DMS79 (cell line): ENCODE measurements around the gene INPP5F.
A peak's percentile ranks its signal among the peaks of the same experiment; 100 is the strongest.
"Not testable (repeated sequence)": the region's sequence is repeated elsewhere in the genome, so short reads cannot be mapped to it uniquely, and the experiment has no call there.

Experiments used
- DNase-seq: peaks from one replicate; lab custom pipeline; 2025; lab: John Stamatoyannopoulos, UW

Gene INPP5F

GRCh38 chr10:119778776-119779445, 53.1 kb downstream of the INPP5F start:
- no peak for DNase-seq

GRCh38 chr10:119780879-119781480, 55.1 kb downstream of the INPP5F start:
- DNase-seq = no peak

- DNase-seq = no peak
Measured at GRCh38 chr10:119781498-119781897, 55.6 kb downstream of the INPP5F start.

GRCh38 chr10:119782981-119783664, 57.3 kb downstream of the INPP5F start:
- no peak for DNase-seq

GRCh38 chr10:119783665-119784027, 57.8 kb downstream of the INPP5F start:
- DNase-seq = no peak

- DNase-seq = no peak
Measured at GRCh38 chr10:119784340-119785067, 58.7 kb downstream of the INPP5F start.

GRCh38 chr10:119786117-119786769, 60.4 kb downstream of the INPP5F start:
- no peak for DNase-seq

GRCh38 chr10:119795101-119795500, 69.3 kb downstream of the INPP5F start:
- DNase-seq = not testable (repeated sequence)

GRCh38 chr10:119796039-119796438, 70.2 kb downstream of the INPP5F start:
- no peak for DNase-seq

- no peak for DNase-seq
Measured at GRCh38 chr10:119801176-119801575, 75.3 kb downstream of the INPP5F start.

- no peak for DNase-seq
Measured at GRCh38 chr10:119801998-119802538, 76.2 kb downstream of the INPP5F start.

- no peak for DNase-seq
Measured at GRCh38 chr10:119803264-119803663, 77.4 kb downstream of the INPP5F start.

GRCh38 chr10:119805702-119806230, 79.9 kb downstream of the INPP5F start:
- DNase-seq = no peak

GRCh38 chr10:119806334-119807130, 80.7 kb downstream of the INPP5F start:
- DNase-seq = no peak

GRCh38 chr10:119807960-119808697, 82.3 kb downstream of the INPP5F start:
- no peak for DNase-seq

GRCh38 chr10:119811122-119811521, 85.3 kb downstream of the INPP5F start:
- DNase-seq = no peak

GRCh38 chr10:119812684-119813083, 86.8 kb downstream of the INPP5F start:
- DNase-seq = peak; percentile 20

- DNase-seq = no peak
Measured at GRCh38 chr10:119815671-119816070, 89.8 kb downstream of the INPP5F start.

GRCh38 chr10:119817991-119818888, 92.4 kb downstream of the INPP5F start:
- DNase-seq = no peak
